ENCODE data around the gene CADPS.

Gene CADPS

DNA sequence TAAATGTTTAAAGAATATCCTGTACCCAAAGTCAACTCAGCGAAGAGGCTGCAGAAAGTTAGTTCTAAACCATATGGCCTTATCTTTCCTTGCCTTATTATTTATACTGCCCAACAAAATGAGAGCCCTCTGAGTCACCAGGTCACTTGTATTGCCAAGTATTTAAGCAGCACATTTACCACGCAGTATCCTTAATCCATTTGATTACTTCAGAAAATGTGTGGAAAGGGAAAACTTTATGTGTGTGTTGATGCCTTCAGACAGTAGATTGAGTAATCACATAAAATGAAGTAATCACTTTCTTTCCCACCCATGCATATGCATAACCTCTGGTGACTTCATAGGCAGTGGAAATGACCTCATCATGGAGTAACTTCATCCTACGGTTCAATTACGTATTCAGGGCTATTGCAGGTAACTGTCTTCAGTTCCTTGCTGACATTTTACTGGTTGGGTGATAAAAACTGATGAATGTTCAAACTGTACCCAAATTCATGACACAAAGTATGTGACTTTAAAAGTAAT lies 7.5 kb upstream of the CADPS start:
- Mint-ChIP-seq H3K27me3 (ENCODE audit: low read depth, poor library complexity) (peaks cover 21% of the 10 kb centered on the region), H3K4me1 (no peaks in the 10 kb centered on the region), H3K36me3 (ENCODE audit: low read depth) (no peaks in the 10 kb centered on the region), H3K27ac (no peak overlapping the region), H3K4me3 (no peak overlapping the region), H3K9me3 (no peaks in the 10 kb centered on the region)
- TF ChIP-seq, protein P1, sequence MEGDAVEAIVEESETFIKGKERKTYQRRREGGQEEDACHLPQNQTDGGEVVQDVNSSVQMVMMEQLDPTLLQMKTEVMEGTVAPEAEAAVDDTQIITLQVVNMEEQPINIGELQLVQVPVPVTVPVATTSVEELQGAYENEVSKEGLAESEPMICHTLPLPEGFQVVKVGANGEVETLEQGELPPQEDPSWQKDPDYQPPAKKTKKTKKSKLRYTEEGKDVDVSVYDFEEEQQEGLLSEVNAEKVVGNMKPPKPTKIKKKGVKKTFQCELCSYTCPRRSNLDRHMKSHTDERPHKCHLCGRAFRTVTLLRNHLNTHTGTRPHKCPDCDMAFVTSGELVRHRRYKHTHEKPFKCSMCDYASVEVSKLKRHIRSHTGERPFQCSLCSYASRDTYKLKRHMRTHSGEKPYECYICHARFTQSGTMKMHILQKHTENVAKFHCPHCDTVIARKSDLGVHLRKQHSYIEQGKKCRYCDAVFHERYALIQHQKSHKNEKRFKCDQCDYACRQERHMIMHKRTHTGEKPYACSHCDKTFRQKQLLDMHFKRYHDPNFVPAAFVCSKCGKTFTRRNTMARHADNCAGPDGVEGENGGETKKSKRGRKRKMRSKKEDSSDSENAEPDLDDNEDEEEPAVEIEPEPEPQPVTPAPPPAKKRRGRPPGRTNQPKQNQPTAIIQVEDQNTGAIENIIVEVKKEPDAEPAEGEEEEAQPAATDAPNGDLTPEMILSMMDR (IDR thresholded peaks at IDR 0.05) = no peak
- DNase-seq = no peak

GRCh38 chr3:62876064-62876463 lies 848 bp upstream of the CADPS start:
- Mint-ChIP-seq H3K9me3 (peaks cover 14% of the 10 kb centered on the region), H3K27me3 (ENCODE audit: low read depth, poor library complexity) (peaks cover 43% of the 10 kb centered on the region), H3K4me3 (peak overlapping the region; percentile 84), H3K27ac (no peak overlapping the region), H3K36me3 (ENCODE audit: low read depth) (no peaks in the 10 kb centered on the region), H3K4me1 (peaks cover 24% of the 10 kb centered on the region)
- TF ChIP-seq, protein P1 (IDR thresholded peaks at IDR 0.05) = no peak
- DNase-seq = peak; percentile 88

DNA sequence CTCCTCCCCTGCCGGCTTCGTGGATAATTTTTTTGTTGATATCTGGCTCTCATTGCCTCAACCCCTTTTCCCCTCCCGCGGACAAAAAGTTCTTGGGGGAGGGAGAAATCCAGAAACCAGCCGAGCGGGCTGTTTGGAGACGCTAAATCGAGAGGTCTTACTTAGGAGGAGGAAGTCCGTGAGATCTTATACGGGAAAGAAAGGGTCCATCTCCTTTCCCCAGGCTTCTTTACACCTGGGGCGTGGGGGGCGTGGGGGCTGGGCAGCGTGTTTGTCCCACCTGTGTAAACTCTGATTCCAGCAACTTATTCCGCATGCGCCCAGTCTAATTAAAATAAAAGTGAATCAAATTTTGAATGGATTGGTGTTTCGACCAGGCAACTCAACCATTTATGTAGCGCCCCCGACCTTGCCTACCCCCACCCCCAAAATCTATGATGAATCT lies 364 bp upstream of the CADPS start:
- Mint-ChIP-seq H3K9me3 (peaks cover 14% of the 10 kb centered on the region), H3K36me3 (ENCODE audit: low read depth) (no peaks in the 10 kb centered on the region), H3K27me3 (ENCODE audit: low read depth, poor library complexity) (peaks cover 44% of the 10 kb centered on the region), H3K27ac (no peak overlapping the region), H3K4me1 (peaks cover 24% of the 10 kb centered on the region), H3K4me3 (peak overlapping the region; percentile 84)
- no peak for DNase-seq
- TF ChIP-seq, protein P1 (IDR thresholded peaks at IDR 0.05) = no peak

GRCh38 chr3:62873761-62874710 lies 1.2 kb downstream of the CADPS start:
- Mint-ChIP-seq H3K9me3 (peaks cover 14% of the 10 kb centered on the region), H3K4me1 (peaks cover 24% of the 10 kb centered on the region), H3K27ac (no peak overlapping the region), H3K27me3 (ENCODE audit: low read depth, poor library complexity) (peaks cover 39% of the 10 kb centered on the region), H3K36me3 (ENCODE audit: low read depth) (no peaks in the 10 kb centered on the region), H3K4me3 (peak overlapping the region; percentile 89)
- peak; percentile 72 for DNase-seq
- TF ChIP-seq, protein P1 (IDR thresholded peaks at IDR 0.05) = peak; percentile 36

GRCh38 chr3:62873451-62873760 lies 1.8 kb downstream of the CADPS start:
- Mint-ChIP-seq H3K36me3 (ENCODE audit: low read depth) (no peaks in the 10 kb centered on the region), H3K4me3 (peak overlapping the region; percentile 89), H3K4me1 (peaks cover 24% of the 10 kb centered on the region), H3K27me3 (ENCODE audit: low read depth, poor library complexity) (peaks cover 35% of the 10 kb centered on the region), H3K27ac (no peak overlapping the region), H3K9me3 (peaks cover 14% of the 10 kb centered on the region)
- no peak for DNase-seq
- TF ChIP-seq, protein P1 (IDR thresholded peaks at IDR 0.05) = no peak
